ENCODE results near the gene ACOT8. TPM values are rescaled to one million over a fixed set of nuclear protein-coding genes. Genes with fewer than 3 reads are reported as not detected.

The ACOT8 gene
- total and polyA plus RNA-seq, 9 of the 15 experiments (the other 6 are each of a cell fraction or from before 2014, with no cell fraction given), result 8.2 to 46.7 (median 20.7) TPM

GRCh38 chr20:45834797-45835161 is 22.4 kb downstream of the ACOT8 start:
- Histone ChIP-seq H3K36me3 (ENCODE audit: control insufficient read depth, insufficient read depth, low read length) (no peaks in the 10 kb centered on the region), H3K9me3 (replicated peaks; ENCODE audit: control insufficient read depth, insufficient read depth, low read depth, low read length) (no peaks in the 10 kb centered on the region), H2AFZ (ENCODE audit: low read depth, low read length) (no peak overlapping the region), H3K4me2 (ENCODE audit: insufficient read depth, low read length) (no peak overlapping the region), H3K4me3 (no peak overlapping the region), H3K9ac (ENCODE audit: insufficient read depth in 1 of 2, low read depth in 2 of 2, low read length in 2 of 2) (no peak overlapping the region), H3K4me1 (replicated peaks in 1 of 2; ENCODE audit: control insufficient read depth in 2 of 2, insufficient read depth in 2 of 2, low read length in 2 of 2) (peaks cover 32 to 34% of the 10 kb centered on the region in 2 experiments), H3K27ac (ENCODE audit: extremely low read depth, low read depth, low read length) (no peak overlapping the region), H4K20me1 (replicated peaks; ENCODE audit: control insufficient read depth, insufficient read depth, low read length) (no peaks in the 10 kb centered on the region), H3K9me1 (ENCODE audit: control insufficient read depth, insufficient read depth, low read length) (no peaks in the 10 kb centered on the region), H3K79me2 (ENCODE audit: control insufficient read depth, insufficient read depth, low read length) (no peaks in the 10 kb centered on the region), H3K27me3 (ENCODE audit: control insufficient read depth in 2 of 2, insufficient read depth in 2 of 2, low read length in 2 of 2) (no peaks in the 10 kb centered on the region)
- intact Hi-C loops (cut with micrococcal nuclease) (loop anchor here (10.0 kb wide), 1 partner anchor 50 kb away; the partner anchor contains the start of genes SPATA25 and ZSWIM1), in situ Hi-C loops (cut with MboI) (no loop called here)
- TF ChIP-seq RBM25 (IDR thresholded peaks at IDR 0.05; ENCODE audit: low read depth, low read length, severe bottlenecking) (peak; percentile 35), CHD4 (IDR thresholded peaks at IDR 0.05; ENCODE audit: insufficient read depth, insufficient replicate concordance, low read depth, low read length, poor library complexity, severe bottlenecking) (no peak)
- ATAC-seq (no peak), DNase-seq (ENCODE audit: extremely low read depth in 1 of 4, low spot score in 3 of 4) (no peak), FAIRE-seq (no peak)
- POLR2A ChIA-PET, result interaction anchor here (0.6 to 1.0 kb wide), 2 partner anchors 98 to 100 kb away, joined by 3 read pairs; no protein-coding TSS in a partner anchor
- no TSS peak for BruUV-seq (replicated peaks)
- CTCF ChIA-PET (ENCODE audit: low intra/inter-chr PET ratio), result no interaction called here
- WGBS (ENCODE audit: insufficient coverage, low coverage, missing lambda C conversion rate), result 88% methylated on average over 14 of the region's 14 CpGs

GRCh38 chr20:45833883-45834796 is 23.1 kb downstream of the ACOT8 start:
- POLR2A ChIA-PET, result interaction anchor here (0.6 to 1.6 kb wide), 4 partner anchors 18 to 101 kb away, joined by 3 to 6 read pairs (median 4); no protein-coding TSS in a partner anchor
- Histone ChIP-seq H4K20me1 (replicated peaks; ENCODE audit: control insufficient read depth, insufficient read depth, low read length) (no peaks in the 10 kb centered on the region), H3K27ac (ENCODE audit: extremely low read depth, low read depth, low read length) (no peak overlapping the region), H3K4me2 (ENCODE audit: insufficient read depth, low read length) (peak overlapping the region; percentile 61), H3K9me1 (ENCODE audit: control insufficient read depth, insufficient read depth, low read length) (no peaks in the 10 kb centered on the region), H3K36me3 (ENCODE audit: control insufficient read depth, insufficient read depth, low read length) (no peaks in the 10 kb centered on the region), H3K4me1 (replicated peaks in 1 of 2; ENCODE audit: control insufficient read depth in 2 of 2, insufficient read depth in 2 of 2, low read length in 2 of 2) (peaks cover 32 to 34% of the 10 kb centered on the region in 2 experiments), H3K79me2 (ENCODE audit: control insufficient read depth, insufficient read depth, low read length) (no peaks in the 10 kb centered on the region), H3K4me3 (peak overlapping the region; percentile 43), H3K27me3 (ENCODE audit: control insufficient read depth in 2 of 2, insufficient read depth in 2 of 2, low read length in 2 of 2) (no peaks in the 10 kb centered on the region), H3K9me3 (replicated peaks; ENCODE audit: control insufficient read depth, insufficient read depth, low read depth, low read length) (no peaks in the 10 kb centered on the region), H2AFZ (ENCODE audit: low read depth, low read length) (peak overlapping the region; percentile 72), H3K9ac (ENCODE audit: insufficient read depth in 1 of 2, low read depth in 2 of 2, low read length in 2 of 2) (peak overlapping the region; percentile 19 to 86; a peak in 3 of 4 replicates)
- CTCF ChIA-PET (ENCODE audit: low intra/inter-chr PET ratio), result no interaction called here
- 25% methylated on average over 34 of the region's 71 CpGs for WGBS (ENCODE audit: insufficient coverage, low coverage, missing lambda C conversion rate)
- intact Hi-C loops (cut with micrococcal nuclease) (loop anchor here (10.0 kb wide), 1 partner anchor 51 kb away; the partner anchor contains the start of genes SPATA25 and ZSWIM1), in situ Hi-C loops (cut with MboI) (no loop called here)
- DNase-seq (ENCODE audit: extremely low read depth in 1 of 4, low spot score in 3 of 4) (peak in 3 of 4 experiments; percentile 50 to 84 (median 83)), ATAC-seq (peak; percentile 61), FAIRE-seq (no peak)
- no TSS peak for BruUV-seq (replicated peaks)
- peak in 1 of 2 experiments; percentile 42; a peak in 2 of 4 replicates for TF ChIP-seq NRF1 (conservative IDR thresholded peaks at IDR 0.05 in 1 of 2, IDR thresholded peaks at IDR 0.05 in 1 of 2)
- TF ChIP-seq, protein P1, sequence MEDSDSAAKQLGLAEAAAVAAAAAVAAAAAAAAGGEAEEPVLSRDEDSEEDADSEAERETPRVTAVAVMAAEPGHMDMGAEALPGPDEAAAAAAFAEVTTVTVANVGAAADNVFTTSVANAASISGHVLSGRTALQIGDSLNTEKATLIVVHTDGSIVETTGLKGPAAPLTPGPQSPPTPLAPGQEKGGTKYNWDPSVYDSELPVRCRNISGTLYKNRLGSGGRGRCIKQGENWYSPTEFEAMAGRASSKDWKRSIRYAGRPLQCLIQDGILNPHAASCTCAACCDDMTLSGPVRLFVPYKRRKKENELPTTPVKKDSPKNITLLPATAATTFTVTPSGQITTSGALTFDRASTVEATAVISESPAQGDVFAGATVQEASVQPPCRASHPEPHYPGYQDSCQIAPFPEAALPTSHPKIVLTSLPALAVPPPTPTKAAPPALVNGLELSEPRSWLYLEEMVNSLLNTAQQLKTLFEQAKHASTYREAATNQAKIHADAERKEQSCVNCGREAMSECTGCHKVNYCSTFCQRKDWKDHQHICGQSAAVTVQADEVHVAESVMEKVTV (CRISPR knock-in tag; IDR thresholded peaks at IDR 0.05), result no peak

Measured in K562 (cell line).